ENCODE results near the gene CSK. TPM values are rescaled to one million over a fixed set of nuclear protein-coding genes. Genes with fewer than 3 reads are reported as not detected.
"Not testable (repeated sequence)": the region's sequence is repeated elsewhere in the genome, so short reads cannot be mapped to it uniquely, and the experiment has no call there.

Gene CSK
- 100 to 1,000 TPM in 1 of 4 donors, 10 to 100 TPM in 3; 59.7 to 176 (median 73.4) TPM for total RNA-seq

GRCh38 chr15:74781431-74782258 is at the start of gene CSK:
Gene CSK, plus strand, starts transcription at chr15:74782080. Its CDS starts 16,218 bp downstream, at chr15:74798298.
- no peaks in the 10 kb centered on the region for H3K36me3 ChIP-seq
- peak in 2 of 3 donors; percentile 73 to 74 for TF ChIP-seq POLR2AphosphoS5 (IDR thresholded peaks at IDR 0.05)
- TF ChIP-seq EP300 (IDR thresholded peaks at IDR 0.05; ENCODE audit: low read depth) = no peak
- no peak for TF ChIP-seq POLR2A (IDR thresholded peaks at IDR 0.05)
- TF ChIP-seq CTCF (IDR thresholded peaks at IDR 0.05) = peak; percentile 53 to 63 (median 60)
- H3K9me3 ChIP-seq = no peaks in the 10 kb centered on the region
- peaks cover 41 to 91% (median 71%) of the 10 kb centered on the region in 4 donors for H3K4me1 ChIP-seq
- peak; percentile 81 for DNase-seq
- WGBS, 2 donors (ENCODE audit: low coverage in 1 of 2) = 3 to 8% methylated on average over 5 to 25 of the region's 74 CpGs
- H3K4me3 ChIP-seq = peak within 1 kb of the TSS; percentile 60 to 93 (median 75)
- H3K27me3 ChIP-seq = no peaks in the 10 kb centered on the region
- peak within 1 kb of the TSS; percentile 84 to 92 (median 86) for H3K27ac ChIP-seq
- in situ Hi-C loops (cut with MboI; ENCODE audit: low pct_ligation_motif_present in 1 of 4, low pct_unique_long_range_greater_than_20kb in 1 of 4, low sequenced_read_pairs in 3 of 4) = no loop called here
- intact Hi-C loops (cut with DNase I; ENCODE audit: low total_unique reads) = loop anchor here (5.0 kb wide), 1 partner anchor 61 kb away; the partner anchor contains the start of gene ULK3

- peaks cover 63% of the 10 kb centered on the region for H3K27me3 ChIP-seq
- 80 to 82% methylated on average over 1 to 5 of the region's 5 CpGs for WGBS, 2 donors (ENCODE audit: low coverage in 1 of 2)
- H3K4me3 ChIP-seq = no peak overlapping the region
- no peak overlapping the region for H3K27ac ChIP-seq
- in situ Hi-C loops (cut with MboI; ENCODE audit: low pct_ligation_motif_present in 1 of 4, low pct_unique_long_range_greater_than_20kb in 1 of 4, low sequenced_read_pairs in 3 of 4) = no loop called here
- no peak for DNase-seq
- no peak for TF ChIP-seq POLR2A (IDR thresholded peaks at IDR 0.05)
- intact Hi-C loops (cut with DNase I; ENCODE audit: low total_unique reads) = no loop called here
- H3K9me3 ChIP-seq = no peaks in the 10 kb centered on the region
- no peaks in the 10 kb centered on the region for H3K36me3 ChIP-seq
- no peaks in the 10 kb centered on the region for H3K4me1 ChIP-seq
Observed at GRCh38 chr15:74732846-74733245, 49.0 kb upstream of the CSK start.

DNA sequence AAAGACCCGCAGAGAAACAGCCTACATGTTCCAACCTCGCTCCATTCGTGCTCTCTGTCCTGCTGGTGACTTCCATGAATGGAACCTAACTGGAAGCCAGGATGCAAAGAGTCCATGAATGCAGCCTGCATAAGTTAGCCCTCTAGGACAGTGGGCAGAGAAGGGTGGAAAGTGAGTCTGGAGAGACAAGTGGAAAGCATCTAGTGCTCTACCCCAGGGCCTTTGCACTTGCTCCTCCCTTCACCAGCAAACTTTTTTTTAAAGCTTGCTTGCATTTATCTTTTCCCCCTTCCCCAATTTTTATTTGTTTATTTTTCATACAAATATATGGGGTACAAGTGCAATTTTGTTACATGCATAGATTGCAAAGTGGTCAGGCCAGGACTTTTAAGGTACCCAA is 48.6 kb upstream of the CSK start:
- in situ Hi-C loops (cut with MboI; ENCODE audit: low pct_ligation_motif_present in 1 of 4, low pct_unique_long_range_greater_than_20kb in 1 of 4, low sequenced_read_pairs in 3 of 4) = no loop called here
- intact Hi-C loops (cut with DNase I; ENCODE audit: low total_unique reads) = no loop called here

DNA sequence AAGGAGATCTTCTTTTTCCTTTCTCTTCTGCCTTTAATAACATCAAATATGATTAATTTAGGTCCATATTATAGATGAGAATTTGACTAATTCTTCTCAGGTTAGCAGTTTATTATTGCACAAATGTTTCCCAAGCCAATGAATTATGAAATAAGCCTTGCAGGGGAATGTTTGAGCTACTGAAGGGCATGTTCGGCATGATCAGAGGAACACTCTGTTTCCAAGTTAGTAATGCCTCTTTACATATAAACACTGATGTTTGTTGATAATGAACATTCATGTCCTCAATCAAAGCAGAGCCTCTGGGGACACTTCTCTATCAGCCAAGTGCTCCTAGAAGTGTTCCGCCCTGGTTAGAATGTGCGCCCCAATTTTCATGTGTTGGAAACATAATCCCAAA is 46.6 kb upstream of the CSK start:
- intact Hi-C loops (cut with DNase I; ENCODE audit: low total_unique reads) = no loop called here
- Histone ChIP-seq H3K4me3 (no peak overlapping the region), H3K9me3 (no peaks in the 10 kb centered on the region), H3K27ac (no peak overlapping the region), H3K36me3 (no peaks in the 10 kb centered on the region), H3K27me3 (peaks cover 54% of the 10 kb centered on the region), H3K4me1 (no peaks in the 10 kb centered on the region)
- WGBS, 2 donors (ENCODE audit: low coverage in 1 of 2) = 71 to 87% methylated on average over 1 to 3 of the region's 3 CpGs
- in situ Hi-C loops (cut with MboI; ENCODE audit: low pct_ligation_motif_present in 1 of 4, low pct_unique_long_range_greater_than_20kb in 1 of 4, low sequenced_read_pairs in 3 of 4) = no loop called here
- DNase-seq = no peak
- TF ChIP-seq CTCF (IDR thresholded peaks at IDR 0.05) = no peak
- TF ChIP-seq EP300 (IDR thresholded peaks at IDR 0.05; ENCODE audit: low read depth) = no peak
- TF ChIP-seq POLR2AphosphoS5 (IDR thresholded peaks at IDR 0.05) = no peak
- no peak for TF ChIP-seq POLR2A (IDR thresholded peaks at IDR 0.05)

More for the DNA sequence above, 48.6 kb upstream of the CSK start:
- H3K27ac ChIP-seq = no peak overlapping the region
- no peaks in the 10 kb centered on the region for H3K4me1 ChIP-seq
- TF ChIP-seq EP300 (IDR thresholded peaks at IDR 0.05; ENCODE audit: low read depth) (no peak), CTCF (IDR thresholded peaks at IDR 0.05) (no peak), POLR2AphosphoS5 (IDR thresholded peaks at IDR 0.05) (no peak), POLR2A (IDR thresholded peaks at IDR 0.05) (no peak)
- no peak overlapping the region for H3K4me3 ChIP-seq
- no peaks in the 10 kb centered on the region for H3K36me3 ChIP-seq
- DNase-seq = no peak
- WGBS, 2 donors (ENCODE audit: low coverage in 1 of 2) = 85 to 95% methylated on average over 3 of the region's 3 CpGs
- H3K27me3 ChIP-seq = peaks cover 60% of the 10 kb centered on the region
- H3K9me3 ChIP-seq = no peaks in the 10 kb centered on the region

GRCh38 chr15:74738239-74738638 is 43.6 kb upstream of the CSK start:
- in situ Hi-C loops (cut with MboI; ENCODE audit: low pct_ligation_motif_present in 1 of 4, low pct_unique_long_range_greater_than_20kb in 1 of 4, low sequenced_read_pairs in 3 of 4); H3K36me3 ChIP-seq; H3K9me3 ChIP-seq; H3K4me3 ChIP-seq; H3K4me1 ChIP-seq; H3K27ac ChIP-seq; DNase-seq; intact Hi-C loops (cut with DNase I; ENCODE audit: low total_unique reads): not testable (repeated sequence)
- WGBS, 2 donors (ENCODE audit: low coverage in 1 of 2) = 70 to 75% methylated on average over 5 of the region's 5 CpGs
- H3K27me3 ChIP-seq = peaks cover 29% of the 10 kb centered on the region

Measured in transverse colon (tissue), 4 donors.